Measurements from ENCODE around the gene SPHK1.

Gene SPHK1

GRCh38 chr17:76432712-76433336 is 48.4 kb downstream of the SPHK1 start:
- no peak overlapping the region for H3K4me3 ChIP-seq (ENCODE audit: low read depth, low read length)
- DNase-seq (ENCODE audit: low read depth) = no peak
- peak; percentile 22; the same call in 1 of the 2 replicates for TF ChIP-seq CTCF (IDR thresholded peaks at IDR 0.05; ENCODE audit: control insufficient read depth, extremely low read depth, insufficient read depth)

- no peak for TF ChIP-seq CTCF (IDR thresholded peaks at IDR 0.05; ENCODE audit: control insufficient read depth, extremely low read depth, insufficient read depth)
- no peak for DNase-seq (ENCODE audit: low read depth)
- no peak overlapping the region for H3K4me3 ChIP-seq (ENCODE audit: low read depth, low read length)
Observed at GRCh38 chr17:76433693-76434092, 49.3 kb downstream of the SPHK1 start.

- no peak for TF ChIP-seq CTCF (IDR thresholded peaks at IDR 0.05; ENCODE audit: control insufficient read depth, extremely low read depth, insufficient read depth)
- DNase-seq (ENCODE audit: low read depth) = no peak
- no peak overlapping the region for H3K4me3 ChIP-seq (ENCODE audit: low read depth, low read length)
Observed at GRCh38 chr17:76434870-76435269, 50.5 kb downstream of the SPHK1 start.

GRCh38 chr17:76435751-76436150 is 51.3 kb downstream of the SPHK1 start:
- TF ChIP-seq CTCF (IDR thresholded peaks at IDR 0.05; ENCODE audit: control insufficient read depth, extremely low read depth, insufficient read depth) = no peak
- DNase-seq (ENCODE audit: low read depth) = no peak
- H3K4me3 ChIP-seq (ENCODE audit: low read depth, low read length) = no peak overlapping the region

All from LNCaP clone FGC (cell line).